NCI-H2196 (cell line): ENCODE data around the gene TOM1L2.

Experiments
- DNase-seq: peaks from one replicate; lab custom pipeline; 2025; ENCODE audit not compliant: unreplicated experiment; lab: John Stamatoyannopoulos, UW

TOM1L2 gene

DNA sequence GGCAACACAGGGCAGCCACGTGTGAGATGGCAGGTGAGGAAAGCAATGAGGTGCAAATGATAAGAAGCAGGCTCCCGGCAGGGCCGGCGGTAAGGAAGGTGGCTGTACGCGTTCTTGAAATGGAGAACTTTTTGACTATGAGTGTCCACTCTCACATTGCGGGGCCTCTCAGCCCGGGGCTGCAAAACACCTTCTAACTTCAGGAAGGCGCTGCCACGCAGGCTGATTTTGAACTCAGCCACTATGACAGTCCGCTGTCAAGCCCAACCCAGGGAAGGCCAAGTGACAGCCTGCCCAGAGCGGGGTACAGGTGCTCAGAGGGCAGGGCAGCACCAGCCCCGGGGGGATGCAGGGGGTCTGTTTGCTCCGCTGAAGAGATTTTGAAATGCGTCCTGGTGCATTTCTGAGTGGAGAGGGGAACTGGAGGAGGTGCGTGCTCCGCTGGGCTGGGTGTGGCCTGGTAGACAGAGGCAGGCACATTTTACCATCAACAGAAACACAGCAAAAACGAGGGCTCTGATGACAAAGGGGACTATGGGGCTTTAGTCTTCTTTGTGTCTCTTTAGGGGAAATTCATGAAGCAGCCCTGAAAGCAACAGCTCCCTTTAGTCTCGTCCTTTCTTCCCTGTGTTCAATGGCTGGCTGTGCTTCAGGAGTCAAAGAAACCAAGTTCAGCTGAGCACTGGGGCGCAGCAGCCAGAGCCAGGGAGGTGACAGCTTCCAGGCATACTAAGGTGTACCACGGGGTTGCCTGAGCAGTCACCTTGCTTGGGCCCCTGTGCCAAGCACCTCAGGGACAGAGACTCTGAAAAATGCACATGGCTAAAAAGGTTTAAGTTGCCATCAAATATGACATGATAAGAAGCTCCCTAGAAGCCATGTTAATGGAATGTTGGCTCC, 120.8 kb downstream of the TOM1L2 start:
- DNase-seq = no peak

DNA sequence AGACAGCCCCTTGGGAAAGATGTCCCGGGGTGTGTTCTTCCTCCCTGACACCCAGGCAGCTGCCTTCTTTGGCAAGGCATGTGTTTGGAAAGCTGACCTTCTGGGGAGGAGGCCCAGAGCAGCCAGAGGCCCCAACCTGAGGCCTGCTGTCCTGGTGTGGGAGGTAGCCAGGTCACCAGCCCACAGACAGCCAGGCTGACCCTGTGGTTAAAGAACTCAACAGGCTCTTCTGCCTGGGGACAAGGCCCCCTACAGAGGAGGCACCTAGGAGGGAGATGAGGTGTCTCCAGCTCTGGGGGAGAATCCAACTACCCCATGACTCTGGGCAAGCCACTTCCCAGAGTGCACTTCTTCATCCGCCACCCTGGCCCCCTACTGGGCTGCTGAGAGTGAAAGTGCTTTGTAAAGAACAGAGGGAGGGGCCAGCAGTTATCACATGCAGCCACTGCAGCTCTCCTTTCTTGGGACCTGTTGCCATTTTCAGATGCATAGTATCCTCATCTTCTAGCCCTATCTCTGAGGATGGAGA, 122.3 kb downstream of the TOM1L2 start:
- DNase-seq = peak; percentile 38

DNA sequence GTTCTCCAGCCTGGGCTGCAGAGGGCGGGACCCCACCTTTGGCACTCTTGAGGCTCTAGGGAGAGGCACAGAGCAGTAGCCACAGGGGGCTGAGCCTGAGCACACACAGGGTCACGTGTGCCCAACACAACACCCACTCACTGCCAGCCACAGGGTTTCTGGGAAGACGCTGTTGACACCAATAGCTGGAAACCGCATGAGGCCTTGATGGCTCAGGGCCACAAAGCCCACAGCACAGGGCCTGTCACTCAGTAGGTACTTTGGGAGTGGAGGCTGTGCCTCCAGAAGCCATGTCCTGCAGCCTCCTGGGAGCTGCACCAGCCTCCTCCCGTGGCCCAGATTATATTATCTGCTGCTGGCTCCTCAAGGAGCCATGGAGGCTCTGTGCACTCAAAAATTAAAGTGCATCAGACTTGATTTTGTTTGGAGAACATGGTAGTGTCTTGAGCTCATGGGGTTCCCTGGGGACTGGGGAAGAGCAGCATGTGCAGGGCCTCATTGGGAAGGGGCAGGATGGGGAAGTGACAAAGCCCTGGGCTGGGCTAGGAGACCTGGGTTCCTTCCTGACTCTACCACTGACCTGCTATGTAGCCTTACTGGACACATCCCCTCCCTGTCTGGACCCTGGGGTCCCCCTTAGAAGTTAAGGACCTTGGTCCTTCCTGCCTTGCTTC, 122.9 kb downstream of the TOM1L2 start:
- peak; percentile 44 for DNase-seq

DNA sequence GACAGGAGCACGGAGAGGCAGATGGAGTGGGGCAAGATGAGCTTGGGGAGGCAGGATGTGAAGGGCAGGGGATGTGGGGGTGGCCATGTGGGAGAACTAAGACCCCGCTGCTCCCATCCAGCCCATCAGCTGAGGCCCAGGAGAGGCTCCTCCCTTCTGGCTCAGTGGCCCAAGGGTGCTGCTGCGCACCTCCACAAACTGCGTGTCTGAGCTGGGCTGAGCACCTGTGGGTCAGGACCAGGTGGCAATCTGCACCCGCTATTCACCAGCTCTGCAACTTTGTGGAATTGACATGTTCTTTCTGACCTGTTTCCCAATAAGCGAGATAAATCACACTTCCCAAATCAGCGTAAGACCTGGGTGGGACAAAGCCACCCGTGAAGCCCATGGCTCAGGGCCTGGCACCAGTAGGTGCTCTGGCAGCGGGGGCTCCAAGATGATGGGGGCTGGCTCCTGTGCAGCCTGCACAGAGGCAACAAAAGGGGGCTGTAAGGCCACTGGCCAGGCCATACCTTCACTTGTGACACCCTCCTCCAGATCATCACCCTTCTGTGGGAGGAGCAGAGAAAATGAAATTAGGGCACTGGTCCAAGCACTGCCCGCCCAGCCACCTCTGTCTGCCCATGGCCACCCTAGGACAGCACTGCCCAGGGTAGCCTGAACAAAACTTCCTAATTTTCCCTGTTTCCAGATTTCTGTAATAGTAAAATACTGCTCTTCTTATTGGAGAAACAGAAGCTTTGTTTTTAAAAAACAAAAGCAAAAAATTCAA, 123.7 kb downstream of the TOM1L2 start:
- DNase-seq = no peak

DNA sequence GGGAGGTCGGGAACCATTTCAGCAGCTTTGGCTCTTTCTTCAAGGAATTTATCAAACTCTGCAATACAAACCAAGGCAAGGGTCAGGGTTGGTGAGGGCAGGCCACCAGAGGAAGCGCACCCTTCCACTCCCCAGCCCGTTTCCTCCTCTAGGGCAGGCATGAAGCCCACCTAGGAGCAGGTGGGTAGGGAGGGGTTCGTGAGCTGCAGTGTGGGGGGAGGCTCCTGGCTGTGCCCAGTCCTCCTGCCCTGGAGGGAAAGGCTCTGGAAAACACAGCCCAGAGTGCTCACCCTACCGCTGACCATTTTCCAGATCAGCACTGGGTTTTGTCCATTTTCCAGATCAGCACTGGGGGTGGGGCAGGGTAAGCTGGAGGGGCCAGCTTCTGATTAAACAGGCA, 124.5 kb downstream of the TOM1L2 start:
- no peak for DNase-seq

DNA sequence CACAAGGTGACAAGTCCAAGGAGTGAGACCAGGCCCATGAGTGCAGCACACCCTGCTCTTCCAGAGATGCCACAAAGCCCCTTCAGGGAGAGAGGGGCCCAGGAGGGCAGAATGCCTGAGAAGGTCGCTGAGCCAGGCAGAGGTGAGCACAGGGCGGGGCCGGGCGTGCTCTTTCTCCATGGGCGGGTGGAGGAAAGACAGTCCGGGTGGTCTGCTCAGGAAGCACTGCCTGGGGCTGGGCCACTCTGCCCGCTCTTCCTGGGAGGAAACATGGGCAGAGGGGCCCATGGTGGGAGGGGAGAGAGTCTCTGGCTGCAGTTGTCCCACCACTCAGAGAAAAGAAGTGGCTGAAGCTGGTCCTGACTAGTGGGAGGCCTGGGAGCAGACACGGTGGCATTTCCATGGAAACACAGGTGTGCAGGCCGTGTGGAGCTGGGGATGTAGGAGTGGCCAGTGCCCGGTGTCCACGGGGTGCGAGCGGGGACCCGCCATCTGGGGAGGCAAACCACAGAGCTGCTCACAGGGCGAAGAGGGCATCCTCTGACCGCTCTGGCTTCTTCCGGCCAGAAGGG, 125.0 kb downstream of the TOM1L2 start:
- DNase-seq = no peak

DNA sequence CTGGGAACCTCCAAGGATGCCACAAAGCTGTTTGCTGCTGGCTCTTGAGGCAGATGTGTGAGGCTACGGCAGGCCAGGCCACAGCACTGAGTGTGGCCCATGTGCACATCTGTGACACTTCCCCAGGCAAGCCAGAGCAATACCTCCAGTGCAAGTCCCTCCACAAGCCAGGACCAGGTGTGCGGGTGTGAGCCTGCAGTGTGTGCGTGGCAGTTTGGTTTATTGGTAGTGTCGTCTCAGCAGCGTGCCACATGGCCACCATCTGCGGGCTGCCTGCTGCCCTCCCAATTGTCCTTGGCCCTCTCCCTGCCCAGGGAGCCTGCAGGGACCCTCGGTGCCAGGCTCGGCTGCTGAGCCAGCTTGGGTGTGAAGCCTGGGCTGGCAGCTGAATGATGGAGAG, 125.6 kb downstream of the TOM1L2 start:
- no peak for DNase-seq

DNA sequence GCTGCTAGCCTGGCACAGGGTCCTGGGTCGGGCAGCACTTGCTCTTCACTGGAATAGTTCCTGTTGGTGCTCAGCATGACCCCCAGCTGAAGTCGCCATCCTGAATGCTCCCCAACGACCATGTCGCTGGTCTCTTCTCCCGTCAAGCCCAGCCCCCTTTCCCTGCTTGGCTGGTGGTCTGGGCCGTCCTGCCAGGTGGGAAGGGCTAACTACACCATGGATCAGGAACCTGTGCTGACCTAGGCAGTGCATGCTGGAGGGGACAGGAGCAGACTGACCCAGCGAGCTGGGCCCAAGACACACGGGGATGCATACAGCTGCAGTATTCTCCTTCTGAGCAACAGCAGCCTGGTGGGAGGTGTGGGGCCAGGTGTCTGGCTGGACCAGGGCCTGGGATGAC, 126.2 kb downstream of the TOM1L2 start:
- no peak for DNase-seq

DNA sequence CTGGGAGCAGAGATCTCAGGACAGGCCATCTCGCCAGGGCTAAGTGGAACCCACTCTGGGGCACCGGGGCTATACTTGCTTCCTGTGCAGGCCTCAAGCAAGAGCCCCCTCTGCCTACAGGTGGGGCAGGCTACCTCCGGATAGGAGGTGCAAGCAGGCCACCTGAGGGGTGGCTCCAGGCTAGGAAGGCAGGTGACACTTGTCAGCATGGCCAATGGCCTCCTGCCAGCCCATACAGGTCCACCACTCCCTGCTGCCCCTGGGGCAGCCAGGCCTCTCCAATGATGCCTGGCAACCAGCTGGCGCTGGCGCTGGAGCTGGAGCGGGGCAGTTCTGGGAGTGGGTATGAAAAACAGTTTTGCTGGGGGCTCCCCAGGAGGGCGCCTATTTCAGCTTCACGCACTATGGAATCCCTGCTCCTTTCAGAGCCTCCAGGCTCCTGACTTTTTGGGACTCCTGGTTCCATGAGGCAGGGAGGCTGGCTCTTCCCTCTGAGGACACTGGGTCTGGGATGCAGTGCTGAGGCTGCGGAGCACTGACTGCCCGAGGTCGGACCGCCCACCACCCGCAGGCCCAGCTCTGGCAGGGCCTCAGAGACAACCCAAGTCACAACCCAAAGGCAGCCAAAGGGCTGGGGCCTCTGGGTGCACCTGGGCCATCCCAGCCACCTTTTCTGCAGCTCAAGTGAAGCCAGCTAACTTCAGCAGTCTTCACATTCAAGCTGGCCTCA, 127.0 kb downstream of the TOM1L2 start:
- no peak for DNase-seq

DNA sequence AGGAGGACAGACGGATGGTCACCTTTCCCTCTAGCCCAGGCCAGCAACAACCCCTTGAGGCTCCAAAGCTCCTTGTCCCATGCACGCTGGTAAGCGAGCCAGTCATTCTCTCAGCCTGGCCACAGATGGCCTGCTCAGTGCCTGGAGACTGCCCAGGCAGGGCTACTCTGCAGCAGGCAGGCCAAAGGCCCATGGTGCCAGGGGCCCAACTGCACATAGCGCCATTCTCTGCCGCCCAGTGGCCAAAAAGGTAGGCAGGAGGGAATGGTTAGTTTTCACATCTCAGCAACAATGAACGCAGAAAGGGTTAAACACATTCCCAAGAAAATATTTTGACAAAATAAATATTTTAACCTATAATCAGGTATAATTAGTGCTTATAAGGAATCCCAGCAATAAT, 127.7 kb downstream of the TOM1L2 start:
- DNase-seq = no peak

DNA sequence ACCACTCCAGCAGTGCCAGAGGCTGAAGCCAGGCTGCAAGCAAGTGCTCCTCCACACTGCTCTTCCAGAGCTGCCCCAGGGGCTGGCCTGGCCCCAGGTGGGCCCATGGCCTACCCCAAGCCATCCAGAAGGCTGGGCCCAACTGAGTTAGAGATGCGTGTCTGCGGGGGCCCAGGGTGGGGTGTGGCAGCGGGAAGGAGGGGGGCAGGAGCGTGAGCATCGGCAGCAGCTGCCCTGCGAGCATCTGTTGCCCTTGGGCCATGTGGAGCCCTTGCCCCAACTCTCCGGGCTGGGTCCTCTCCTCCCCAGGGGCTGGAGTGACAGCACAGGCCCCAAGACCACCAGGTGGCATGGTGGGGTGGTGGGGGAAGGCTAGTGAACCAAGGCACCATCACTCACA, 128.1 kb downstream of the TOM1L2 start:
- no peak for DNase-seq

DNA sequence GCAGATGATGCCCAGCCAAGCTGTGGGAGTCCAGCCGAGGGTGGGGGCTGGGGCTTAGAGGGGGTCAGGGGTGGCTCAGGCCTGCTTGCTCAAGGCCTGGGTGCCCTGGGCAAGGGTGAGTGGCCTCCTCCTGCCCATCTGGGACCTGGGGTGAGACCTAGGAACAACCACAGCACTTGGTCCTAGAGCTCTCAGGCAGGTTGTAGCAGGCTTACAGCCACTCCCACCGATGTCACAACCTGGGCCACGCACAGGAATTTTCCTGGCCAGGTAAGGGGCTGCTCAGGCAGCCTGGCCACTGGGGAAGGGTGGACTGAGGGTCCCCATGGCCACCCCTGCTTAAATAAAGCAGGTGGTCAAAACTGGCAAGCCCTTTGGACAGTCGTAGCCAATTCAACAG, 129.1 kb downstream of the TOM1L2 start:
- DNase-seq = no peak

DNA sequence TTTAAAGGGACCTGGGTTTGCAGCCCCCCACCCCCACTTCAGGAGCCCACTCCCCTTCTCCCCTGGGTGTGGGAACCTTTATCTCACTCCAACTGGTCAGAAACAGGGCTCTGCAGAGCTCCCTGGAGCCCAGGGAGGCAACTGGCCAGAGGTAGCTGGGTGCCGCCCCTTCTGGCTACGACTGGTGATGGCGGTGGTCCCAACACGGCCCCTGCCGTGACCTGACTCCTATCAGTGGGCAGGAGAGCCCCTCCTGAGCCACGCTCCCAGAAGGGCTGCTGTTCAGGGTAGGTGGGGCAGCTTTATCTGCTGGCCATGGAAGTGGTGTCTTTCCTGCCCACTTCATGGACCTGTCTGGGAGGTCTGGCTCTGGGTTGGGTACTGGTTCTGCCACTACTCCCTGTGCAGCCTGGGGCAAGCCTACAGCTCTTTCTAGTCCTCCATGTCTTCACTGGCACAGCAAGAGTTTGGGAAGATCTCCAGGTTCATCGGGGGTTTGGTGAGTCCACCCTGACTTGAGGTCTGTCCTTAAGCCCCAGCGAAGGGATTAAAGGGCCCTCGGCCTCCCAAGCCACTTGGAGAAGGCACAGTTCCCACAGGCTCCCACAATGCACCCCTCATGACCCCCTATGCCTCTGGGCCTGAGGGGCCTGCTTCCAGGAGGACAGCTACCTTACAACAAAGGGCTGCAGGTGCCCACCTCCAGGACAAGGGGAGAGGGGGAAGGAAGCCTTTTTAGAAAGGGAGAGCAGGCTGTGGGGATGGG, 129.9 kb downstream of the TOM1L2 start:
- DNase-seq = no peak

DNA sequence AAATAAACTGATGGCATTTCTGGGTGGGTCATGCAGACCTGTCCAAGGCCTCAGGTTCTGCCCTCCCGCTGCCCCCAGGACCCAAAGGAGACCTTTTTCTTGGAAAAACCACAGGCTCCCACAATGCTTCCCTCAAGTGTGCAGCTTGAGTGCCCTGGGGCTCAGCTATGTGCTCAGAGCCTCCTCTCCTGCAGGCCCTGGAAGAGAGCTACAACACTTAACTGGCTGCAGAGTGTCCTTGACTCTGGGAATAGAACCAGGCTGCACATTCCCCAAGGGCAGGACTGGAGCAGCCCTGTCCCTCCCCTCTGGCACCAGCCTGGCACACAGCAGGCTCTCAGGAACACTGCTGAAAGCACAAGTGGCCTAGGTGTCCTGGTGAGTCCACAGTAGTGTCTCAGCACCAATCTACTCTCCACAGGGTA, 130.6 kb downstream of the TOM1L2 start:
- no peak for DNase-seq

DNA sequence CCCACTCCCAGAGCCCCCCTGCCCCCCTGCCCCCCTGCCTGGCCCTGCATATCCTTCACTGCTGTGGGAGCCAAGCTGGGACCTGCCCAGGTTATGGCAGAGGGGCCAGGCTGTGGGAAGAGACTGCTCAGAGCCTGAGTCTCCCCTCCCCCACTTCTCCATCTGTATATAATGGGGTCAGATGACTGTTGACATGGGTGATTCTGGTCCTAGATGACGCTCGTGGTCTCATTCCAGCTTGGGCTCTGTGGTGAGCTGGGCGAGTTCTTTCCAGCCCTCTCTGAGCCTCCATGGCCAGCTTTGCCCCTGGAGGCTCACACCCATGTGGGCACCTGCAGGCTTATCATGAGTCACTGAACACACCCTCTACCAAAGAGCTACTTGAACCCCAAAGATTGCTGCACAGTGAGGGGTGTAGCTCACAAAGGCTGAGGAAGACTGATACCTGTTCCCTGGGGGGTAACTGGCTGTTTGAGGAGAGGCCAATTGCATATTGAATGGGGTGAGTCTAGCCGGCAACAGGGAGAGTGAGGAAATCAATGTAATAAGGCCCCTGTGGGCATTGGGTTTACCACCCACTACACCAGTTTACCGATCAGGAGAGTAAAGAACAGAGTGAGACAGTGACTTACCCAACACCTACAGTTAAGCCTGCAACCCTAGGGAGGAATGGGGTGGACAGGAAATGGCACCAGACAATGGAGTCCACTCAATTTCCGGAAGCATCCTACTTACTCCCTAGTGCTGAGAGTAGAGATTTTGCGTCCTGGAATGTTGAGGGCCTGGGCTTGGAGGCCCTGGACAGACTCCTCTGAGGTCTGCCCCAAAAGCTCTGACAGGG, 131.2 kb downstream of the TOM1L2 start:
- peak; percentile 44 for DNase-seq

DNA sequence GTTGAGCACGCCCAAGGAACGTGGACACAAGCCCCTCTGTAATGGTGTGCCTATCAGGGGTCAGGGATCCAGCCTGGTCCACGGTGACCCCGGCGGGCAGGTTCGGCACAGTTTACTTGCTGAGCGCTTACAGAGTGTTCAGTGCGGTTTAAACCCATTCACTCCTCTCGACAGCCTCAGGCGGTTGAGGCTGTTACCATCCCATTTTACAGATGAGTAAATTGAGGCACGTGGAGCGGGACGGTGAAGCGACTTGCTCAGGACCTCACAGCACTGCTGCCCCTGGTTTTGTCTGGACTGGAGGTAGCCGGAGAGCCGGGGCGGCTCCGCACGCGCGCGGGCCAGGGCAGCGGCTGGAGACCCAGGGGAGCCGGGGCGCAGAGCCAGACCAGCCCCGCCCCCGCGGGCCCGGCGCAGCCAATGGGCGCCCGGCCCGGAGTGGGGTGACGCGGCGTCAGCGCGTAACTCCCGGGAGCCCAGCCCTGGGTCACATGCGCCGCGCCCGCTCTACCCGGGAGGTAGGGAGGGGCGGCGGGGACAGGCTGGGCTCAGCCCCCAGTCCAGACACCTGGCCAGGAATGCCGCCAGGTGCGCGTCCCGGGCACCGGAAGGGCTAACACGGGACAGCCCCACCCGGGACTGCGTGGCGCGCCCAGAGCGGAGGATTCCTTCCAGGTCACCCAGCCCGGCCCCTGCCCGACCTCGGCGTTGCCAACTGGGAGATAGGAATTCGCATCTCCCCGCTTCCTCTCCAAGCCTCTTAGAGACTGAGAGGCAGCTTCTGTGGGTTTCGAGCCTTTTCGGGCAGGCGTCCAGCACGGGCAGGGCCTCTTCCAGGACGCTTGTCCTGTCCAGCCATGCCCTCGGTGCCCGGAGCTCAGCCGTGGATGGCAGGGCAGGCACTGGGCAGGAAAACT, 132.2 kb downstream of the TOM1L2 start:
- peak; percentile 86 for DNase-seq
